ENCODE results near the gene IFT88.

DNA sequence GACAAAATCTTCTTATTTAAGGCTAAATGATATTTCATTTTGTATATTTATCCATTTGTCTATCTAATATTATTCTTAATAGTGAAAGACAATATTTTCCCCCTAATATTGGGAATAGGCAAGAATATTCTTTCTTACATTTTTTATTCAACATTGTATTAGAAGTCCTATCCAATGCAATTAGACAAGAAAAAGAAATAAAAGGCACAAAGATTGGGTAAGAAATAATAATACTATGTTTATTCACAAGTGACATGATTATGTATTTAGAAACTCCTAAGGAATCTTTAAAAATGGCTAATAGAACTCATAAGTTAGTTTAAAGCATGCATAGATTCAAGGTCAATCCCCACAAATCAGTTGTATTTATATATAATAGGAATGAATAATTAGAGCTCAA is 30.0 kb upstream of the IFT88 start:
- no peak for TF ChIP-seq EZH2 (IDR thresholded peaks at IDR 0.05; ENCODE audit: low read length, missing control alignments)
- TF ChIP-seq, protein P1, sequence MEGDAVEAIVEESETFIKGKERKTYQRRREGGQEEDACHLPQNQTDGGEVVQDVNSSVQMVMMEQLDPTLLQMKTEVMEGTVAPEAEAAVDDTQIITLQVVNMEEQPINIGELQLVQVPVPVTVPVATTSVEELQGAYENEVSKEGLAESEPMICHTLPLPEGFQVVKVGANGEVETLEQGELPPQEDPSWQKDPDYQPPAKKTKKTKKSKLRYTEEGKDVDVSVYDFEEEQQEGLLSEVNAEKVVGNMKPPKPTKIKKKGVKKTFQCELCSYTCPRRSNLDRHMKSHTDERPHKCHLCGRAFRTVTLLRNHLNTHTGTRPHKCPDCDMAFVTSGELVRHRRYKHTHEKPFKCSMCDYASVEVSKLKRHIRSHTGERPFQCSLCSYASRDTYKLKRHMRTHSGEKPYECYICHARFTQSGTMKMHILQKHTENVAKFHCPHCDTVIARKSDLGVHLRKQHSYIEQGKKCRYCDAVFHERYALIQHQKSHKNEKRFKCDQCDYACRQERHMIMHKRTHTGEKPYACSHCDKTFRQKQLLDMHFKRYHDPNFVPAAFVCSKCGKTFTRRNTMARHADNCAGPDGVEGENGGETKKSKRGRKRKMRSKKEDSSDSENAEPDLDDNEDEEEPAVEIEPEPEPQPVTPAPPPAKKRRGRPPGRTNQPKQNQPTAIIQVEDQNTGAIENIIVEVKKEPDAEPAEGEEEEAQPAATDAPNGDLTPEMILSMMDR (conservative IDR thresholded peaks at IDR 0.05 in 1 of 2, IDR thresholded peaks at IDR 0.05 in 1 of 2; ENCODE audit: low read depth in 1 of 2, low read length in 2 of 2) = no peak

Measured in fibroblast of lung (primary cell).